Measurements from ENCODE around the gene BCKDHB.

DNA sequence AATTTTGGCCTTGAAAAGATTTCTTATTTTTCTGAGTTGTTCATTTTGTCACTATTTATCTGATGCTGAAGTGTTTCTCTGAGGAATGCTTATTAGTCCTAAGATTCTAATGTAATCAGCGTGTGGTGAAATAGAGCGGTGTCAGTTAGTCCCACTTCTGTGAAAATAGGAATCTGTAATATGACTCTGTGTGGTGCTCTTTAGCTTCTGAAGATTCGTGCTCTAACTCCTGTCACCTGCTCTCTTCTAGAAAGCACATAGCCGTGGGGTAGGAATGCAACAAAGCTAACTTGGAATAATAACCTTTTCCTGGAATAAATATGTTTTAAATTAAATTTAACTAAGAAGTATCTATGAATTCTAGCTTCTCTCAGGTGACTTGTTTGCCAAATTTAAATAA, 90.4 kb downstream of the BCKDHB start:
- TF ChIP-seq POLR2A (IDR thresholded peaks at IDR 0.05) (no peak), POLR2AphosphoS5 (IDR thresholded peaks at IDR 0.05) (no peak)
- TF ChIP-seq, protein P1, sequence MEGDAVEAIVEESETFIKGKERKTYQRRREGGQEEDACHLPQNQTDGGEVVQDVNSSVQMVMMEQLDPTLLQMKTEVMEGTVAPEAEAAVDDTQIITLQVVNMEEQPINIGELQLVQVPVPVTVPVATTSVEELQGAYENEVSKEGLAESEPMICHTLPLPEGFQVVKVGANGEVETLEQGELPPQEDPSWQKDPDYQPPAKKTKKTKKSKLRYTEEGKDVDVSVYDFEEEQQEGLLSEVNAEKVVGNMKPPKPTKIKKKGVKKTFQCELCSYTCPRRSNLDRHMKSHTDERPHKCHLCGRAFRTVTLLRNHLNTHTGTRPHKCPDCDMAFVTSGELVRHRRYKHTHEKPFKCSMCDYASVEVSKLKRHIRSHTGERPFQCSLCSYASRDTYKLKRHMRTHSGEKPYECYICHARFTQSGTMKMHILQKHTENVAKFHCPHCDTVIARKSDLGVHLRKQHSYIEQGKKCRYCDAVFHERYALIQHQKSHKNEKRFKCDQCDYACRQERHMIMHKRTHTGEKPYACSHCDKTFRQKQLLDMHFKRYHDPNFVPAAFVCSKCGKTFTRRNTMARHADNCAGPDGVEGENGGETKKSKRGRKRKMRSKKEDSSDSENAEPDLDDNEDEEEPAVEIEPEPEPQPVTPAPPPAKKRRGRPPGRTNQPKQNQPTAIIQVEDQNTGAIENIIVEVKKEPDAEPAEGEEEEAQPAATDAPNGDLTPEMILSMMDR (IDR thresholded peaks at IDR 0.05), result no peak

Data from prostate gland (tissue), 2 donors.